Ovary (tissue), 9 donors: ENCODE results near the gene ETV3L. TPM values are rescaled to one million over a fixed set of nuclear protein-coding genes. Genes with fewer than 3 reads are reported as not detected.

Source experiments
- DNase-seq, 5 donors: peaks; one replicate each; pipeline ENCODE4 v3.0.0-alpha.2; 2019 to 2020
- H3K27ac ChIP-seq, 2 donors: fragments of 200-600 bp; one replicate each; pipeline versions ENCODE4 v1.5.1 to v1.8.0; 2019 to 2022
- H3K27me3 ChIP-seq: fragments of 200-600 bp; one replicate; pipeline ENCODE4 v1.8.0; 2022
- H3K36me3 ChIP-seq: fragments of 200-600 bp; sonication (generic); one replicate; pipeline ENCODE4 v1.5.1; 2019
- H3K4me1 ChIP-seq: one replicate; pipeline ENCODE4 v1.8.1; 2013; ENCODE audit warnings: mild to moderate bottlenecking, moderate library complexity; ENCODE audit not compliant: insufficient read depth
- H3K4me3 ChIP-seq: fragments of 200-600 bp; sonication (generic); one replicate; pipeline ENCODE4 v1.5.1; 2017
- H3K9me3 ChIP-seq, 2 donors: fragments of 200-600 bp in 1 of 2; sonication (generic) in 1 of 2; one replicate each; pipeline versions ENCODE4 v1.5.1 to v1.8.1; 2013 to 2019; ENCODE audit warnings: mild to moderate bottlenecking in 1 of 2, moderate library complexity in 1 of 2
- EP300 ChIP-seq: sonication (generic); formaldehyde crosslinking; IDR thresholded peaks from one replicate; pipeline ENCODE4 v1.6.1; 2017; ENCODE audit warnings: antibody characterized with exemption
- POLR2A ChIP-seq: fragments of 450-650 bp; IDR thresholded peaks from one replicate; pipeline ENCODE4 v1.6.1; 2017; ENCODE audit warnings: antibody characterized with exemption, mild to moderate bottlenecking, moderate library complexity
- WGBS, 3 donors: extraction: QIAGEN DNeasy Blood & Tissue Kit in 1 of 3; methylation state at CpG; one replicate each; pipeline versions ENCODE4 v1.1.5 to v1.1.7; 2013 to 2017; 5-methylcytosine and 5-hydroxymethylcytosine counted together
- intact Hi-C, 4 donors: fragments of 100-400 bp; cut with DNase I; formaldehyde crosslinking; loops; one replicate each; pipeline versions ENCODE4 v1.11.0 to v1.15.1; 2022 to 2023
- polyA plus RNA-seq, 2 donors: library from polyadenylated mRNA; stranded (reverse); fragments of 200-250 nt in 1 of 2; fragments of 350-450 nt in 1 of 2; fragmentation: Illumina TruSeq in 1 of 2; extraction: RNeasy Lipid Tissue Mini Kit (QIAGEN cat#74804) in 1 of 2; gene quantifications; one replicate each; pipeline ENCODE4 v1.2.3, GENCODE V29; 2013 to 2014
- total RNA-seq, 7 donors: library from RNA; depleted of rRNA in 2 of 7; stranded (reverse); fragments of >200 nt in 2 of 7; fragmentation: NEBNext Ultra II Directional in 3 of 7; extraction: Animal tissue kit (Norgen Biotek cat#: 25700) in 3 of 7; gene quantifications; one replicate each; pipeline versions ENCODE4 v1.1.0 to v1.2.4, GENCODE V29; 2016 to 2023
- TF ChIP-seq, protein P1 (sequence below), 3 donors: fragments of 450-650 bp in 2 of 3; fragments of 200-600 bp in 1 of 3; IDR thresholded peaks; one replicate each; pipeline versions ENCODE4 v1.5.1 to v1.8.0; 2016 to 2022; ENCODE audit warnings: antibody characterized with exemption in 3 of 3, mild to moderate bottlenecking in 1 of 3
- donor health status: DM: no; HTN: no; CAD: no; lungs with moderate emphysema.
- donor health status: DM: no; HTN: no; CAD: no.
- donor health status: Bipolar disorder and iron deficiency.
- donor health status: DM: yes; HTN: yes; CAD: no.
- donor health status: DM: no; HTN: no; CAD: no.
- donor health status: DM: yes; HTN: yes; CAD: no.

Gene ETV3L
- total and polyA plus RNA-seq, 9 donors = not detected

DNA sequence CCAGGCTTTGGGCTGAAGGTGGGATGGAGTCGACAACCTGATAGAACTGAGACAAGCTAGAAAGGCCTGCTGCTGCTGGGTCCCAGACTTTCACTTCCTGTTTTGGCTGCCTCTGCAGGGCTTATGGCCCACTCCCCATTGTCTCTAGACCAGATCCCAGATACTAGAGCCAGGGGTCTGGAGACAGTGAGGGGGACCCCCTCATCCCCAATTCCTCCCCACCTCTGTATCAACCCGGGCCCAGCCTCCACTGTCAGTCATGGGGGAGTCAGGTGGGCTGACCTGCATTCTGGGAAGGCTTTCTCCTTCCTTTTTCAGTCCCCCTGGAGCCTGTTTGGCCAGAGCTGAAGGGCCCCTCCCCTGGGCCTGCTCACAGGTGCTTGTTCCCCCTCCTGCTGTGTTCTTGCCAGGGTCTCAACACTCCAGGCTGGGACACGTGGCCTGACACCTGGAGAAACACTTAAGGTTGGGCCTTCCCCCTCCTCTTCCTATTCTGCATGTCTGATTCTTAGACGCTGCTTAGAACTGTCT is 18.0 kb upstream of the ETV3L start:
- Histone ChIP-seq H3K4me1 (no peaks in the 10 kb centered on the region), H3K36me3 (no peaks in the 10 kb centered on the region), H3K27ac (no peak overlapping the region), H3K27me3 (no peaks in the 10 kb centered on the region), H3K9me3 (no peaks in the 10 kb centered on the region), H3K4me3 (no peak overlapping the region)
- DNase-seq = no peak
- TF ChIP-seq EP300 (no peak), POLR2A (no peak)
- TF ChIP-seq, protein P1, sequence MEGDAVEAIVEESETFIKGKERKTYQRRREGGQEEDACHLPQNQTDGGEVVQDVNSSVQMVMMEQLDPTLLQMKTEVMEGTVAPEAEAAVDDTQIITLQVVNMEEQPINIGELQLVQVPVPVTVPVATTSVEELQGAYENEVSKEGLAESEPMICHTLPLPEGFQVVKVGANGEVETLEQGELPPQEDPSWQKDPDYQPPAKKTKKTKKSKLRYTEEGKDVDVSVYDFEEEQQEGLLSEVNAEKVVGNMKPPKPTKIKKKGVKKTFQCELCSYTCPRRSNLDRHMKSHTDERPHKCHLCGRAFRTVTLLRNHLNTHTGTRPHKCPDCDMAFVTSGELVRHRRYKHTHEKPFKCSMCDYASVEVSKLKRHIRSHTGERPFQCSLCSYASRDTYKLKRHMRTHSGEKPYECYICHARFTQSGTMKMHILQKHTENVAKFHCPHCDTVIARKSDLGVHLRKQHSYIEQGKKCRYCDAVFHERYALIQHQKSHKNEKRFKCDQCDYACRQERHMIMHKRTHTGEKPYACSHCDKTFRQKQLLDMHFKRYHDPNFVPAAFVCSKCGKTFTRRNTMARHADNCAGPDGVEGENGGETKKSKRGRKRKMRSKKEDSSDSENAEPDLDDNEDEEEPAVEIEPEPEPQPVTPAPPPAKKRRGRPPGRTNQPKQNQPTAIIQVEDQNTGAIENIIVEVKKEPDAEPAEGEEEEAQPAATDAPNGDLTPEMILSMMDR (IDR thresholded peaks at IDR 0.05) = no peak
- intact Hi-C loops = no loop called here
- 53 to 64% (median 57%) methylated on average over 4 of the region's 4 CpGs for WGBS, 3 donors

DNA sequence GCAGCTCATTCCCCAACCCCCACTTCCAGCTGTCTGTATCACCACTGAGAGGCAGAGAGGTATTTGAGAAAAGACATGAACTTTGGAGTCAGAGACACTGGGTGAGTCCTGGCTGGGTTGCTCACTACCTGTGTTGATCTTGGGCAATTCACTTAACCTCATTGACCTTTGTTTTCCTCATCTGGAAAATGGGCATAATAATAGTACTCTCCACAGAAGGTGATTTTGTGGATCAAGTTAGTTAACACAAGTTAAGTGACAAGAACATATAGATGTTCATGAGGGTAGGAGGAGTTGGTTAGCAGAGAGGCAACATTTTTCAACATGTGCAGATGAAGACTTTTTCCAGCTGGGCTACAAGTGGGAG is 17.1 kb upstream of the ETV3L start:
- Histone ChIP-seq H3K27me3 (no peaks in the 10 kb centered on the region), H3K4me3 (no peak overlapping the region), H3K9me3 (no peaks in the 10 kb centered on the region), H3K4me1 (no peaks in the 10 kb centered on the region), H3K36me3 (no peaks in the 10 kb centered on the region), H3K27ac (no peak overlapping the region)
- no peak for DNase-seq
- TF ChIP-seq POLR2A (no peak), EP300 (no peak)
- TF ChIP-seq, protein P1 (IDR thresholded peaks at IDR 0.05) = no peak
- intact Hi-C loops = no loop called here

DNA sequence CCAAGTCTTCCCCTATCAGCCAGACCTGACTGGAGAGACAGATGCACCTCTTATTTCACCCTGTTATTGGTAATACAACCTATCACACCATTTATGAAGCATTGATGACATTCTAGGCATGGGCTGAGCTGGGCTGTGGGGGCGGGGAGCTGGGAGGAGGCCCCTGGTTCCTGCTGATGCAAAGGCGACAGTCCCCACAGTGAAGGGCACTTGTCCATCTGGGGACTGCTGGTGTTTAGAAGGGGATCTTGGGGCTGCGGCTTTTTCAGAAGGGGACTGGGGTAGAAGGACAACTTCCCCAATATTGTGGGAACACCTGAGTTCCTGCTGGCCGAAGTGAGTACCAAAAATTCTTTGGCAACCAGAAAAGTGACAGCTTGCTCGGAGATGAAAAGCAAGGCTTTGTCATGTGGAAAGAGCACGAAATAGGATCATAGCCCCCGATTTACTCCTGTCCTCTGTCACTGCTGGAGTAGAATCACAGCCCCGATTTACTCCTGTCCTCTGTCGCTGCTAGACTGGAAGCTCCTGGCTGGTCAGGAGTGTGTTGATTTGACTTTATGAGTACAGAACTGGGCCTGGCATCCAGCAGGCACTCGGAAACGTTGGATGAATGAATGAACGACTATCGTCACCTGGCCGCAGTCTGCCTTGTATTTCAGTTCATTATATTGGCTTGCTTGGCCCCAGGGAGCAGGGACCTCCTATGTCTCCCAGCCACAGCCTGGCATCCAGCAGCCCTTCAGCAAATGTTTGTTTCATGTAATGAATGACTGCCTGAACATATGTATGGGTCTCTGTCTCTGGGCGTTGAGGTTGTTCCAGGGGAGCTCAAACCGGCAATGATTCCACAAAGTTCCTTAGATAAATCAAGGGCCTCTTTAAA is 16.5 kb upstream of the ETV3L start:
- no peak for DNase-seq
- Histone ChIP-seq H3K36me3 (no peaks in the 10 kb centered on the region), H3K4me1 (no peaks in the 10 kb centered on the region), H3K4me3 (no peak overlapping the region), H3K27me3 (no peaks in the 10 kb centered on the region), H3K9me3 (no peaks in the 10 kb centered on the region), H3K27ac (no peak overlapping the region)
- 64 to 74% (median 65%) methylated on average over 16 of the region's 16 CpGs for WGBS, 3 donors
- intact Hi-C loops = no loop called here
- no peak for TF ChIP-seq POLR2A
- TF ChIP-seq EP300 = no peak
- TF ChIP-seq, protein P1 (IDR thresholded peaks at IDR 0.05) = no peak

DNA sequence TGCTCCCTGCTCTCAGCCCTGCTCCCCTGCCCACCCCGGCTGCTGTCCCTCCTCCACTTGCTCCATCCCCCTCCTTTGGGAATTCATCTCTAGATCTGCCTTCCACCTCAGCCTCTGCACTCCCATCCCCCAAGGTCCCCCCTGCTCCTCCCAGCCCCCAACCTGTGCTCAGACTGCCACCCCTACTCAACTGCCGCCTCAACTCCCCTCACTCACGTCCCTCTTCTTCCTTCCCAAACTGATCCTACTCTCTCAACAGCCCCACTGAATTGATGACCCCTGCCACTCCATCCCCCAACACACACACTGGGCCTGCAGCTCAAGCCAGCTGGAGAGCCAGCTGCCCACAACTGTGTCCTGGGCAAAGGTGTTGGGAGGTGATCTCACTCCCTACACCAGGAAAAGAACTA is 15.8 kb upstream of the ETV3L start:
- WGBS, 3 donors = 62 to 73% (median 69%) methylated on average over 3 of the region's 3 CpGs
- intact Hi-C loops = no loop called here
- Histone ChIP-seq H3K4me3 (no peak overlapping the region), H3K4me1 (no peaks in the 10 kb centered on the region), H3K9me3 (no peaks in the 10 kb centered on the region), H3K36me3 (no peaks in the 10 kb centered on the region), H3K27ac (no peak overlapping the region), H3K27me3 (no peaks in the 10 kb centered on the region)
- TF ChIP-seq, protein P1 (IDR thresholded peaks at IDR 0.05) = no peak
- TF ChIP-seq EP300 = no peak
- no peak for DNase-seq
